ENCODE data around the gene MAP3K12. TPM values are rescaled to one million over a fixed set of nuclear protein-coding genes. Genes with fewer than 3 reads are reported as not detected.
A peak's percentile ranks its signal among the peaks of the same experiment; 100 is the strongest.
"Not testable (repeated sequence)": the region's sequence is repeated elsewhere in the genome, so short reads cannot be mapped to it uniquely, and the experiment has no call there.

MAP3K12 gene
- total RNA-seq, 1 donor from 2014 or later: 32.9 TPM

DNA sequence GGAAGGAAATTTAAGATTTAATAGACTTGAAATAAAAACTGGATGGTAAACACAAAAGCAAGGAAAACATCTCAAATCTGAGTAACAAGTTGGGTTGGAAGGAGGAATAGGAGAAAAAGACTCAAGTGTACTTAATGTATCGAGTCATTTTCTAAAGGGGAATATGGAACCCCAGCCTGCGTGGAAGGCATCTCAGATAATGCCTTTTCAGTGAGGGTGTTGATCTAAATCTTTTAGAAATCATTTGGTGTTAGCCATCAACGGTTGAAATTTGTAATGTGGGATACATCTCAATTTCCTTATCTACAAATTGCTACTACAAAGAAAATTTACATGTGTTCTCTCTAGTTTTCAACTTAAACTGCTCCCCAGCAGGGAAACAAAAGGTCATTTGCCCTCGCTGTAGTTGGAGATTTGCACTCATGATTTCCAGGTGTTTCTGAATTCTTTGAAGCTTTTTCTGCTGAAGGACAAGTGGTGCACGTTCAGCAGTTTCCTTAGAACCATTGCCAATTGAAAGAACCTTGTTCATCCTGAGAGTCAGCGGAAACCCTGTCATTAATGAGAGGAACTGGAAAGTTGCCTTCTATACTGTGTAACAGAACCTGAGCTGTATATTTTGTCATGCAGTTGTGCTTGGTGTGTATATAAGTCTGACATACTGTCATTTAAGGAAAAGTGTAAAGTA lies 45.2 kb downstream of the MAP3K12 start:
- DNase-seq (ENCODE audit: low read depth, low spot score): no peak
- no peaks in the 10 kb centered on the region for H3K27me3 Mint-ChIP-seq (ENCODE audit: low read depth)
- H3K36me3 Mint-ChIP-seq (ENCODE audit: low read depth): peaks cover 28% of the 10 kb centered on the region
- H3K27ac Mint-ChIP-seq (ENCODE audit: unreplicated experiment): no peak overlapping the region
- no peaks in the 10 kb centered on the region for H3K9me3 Mint-ChIP-seq
- H3K4me3 Mint-ChIP-seq: peak overlapping the region; percentile 99
- TF ChIP-seq, protein P1, sequence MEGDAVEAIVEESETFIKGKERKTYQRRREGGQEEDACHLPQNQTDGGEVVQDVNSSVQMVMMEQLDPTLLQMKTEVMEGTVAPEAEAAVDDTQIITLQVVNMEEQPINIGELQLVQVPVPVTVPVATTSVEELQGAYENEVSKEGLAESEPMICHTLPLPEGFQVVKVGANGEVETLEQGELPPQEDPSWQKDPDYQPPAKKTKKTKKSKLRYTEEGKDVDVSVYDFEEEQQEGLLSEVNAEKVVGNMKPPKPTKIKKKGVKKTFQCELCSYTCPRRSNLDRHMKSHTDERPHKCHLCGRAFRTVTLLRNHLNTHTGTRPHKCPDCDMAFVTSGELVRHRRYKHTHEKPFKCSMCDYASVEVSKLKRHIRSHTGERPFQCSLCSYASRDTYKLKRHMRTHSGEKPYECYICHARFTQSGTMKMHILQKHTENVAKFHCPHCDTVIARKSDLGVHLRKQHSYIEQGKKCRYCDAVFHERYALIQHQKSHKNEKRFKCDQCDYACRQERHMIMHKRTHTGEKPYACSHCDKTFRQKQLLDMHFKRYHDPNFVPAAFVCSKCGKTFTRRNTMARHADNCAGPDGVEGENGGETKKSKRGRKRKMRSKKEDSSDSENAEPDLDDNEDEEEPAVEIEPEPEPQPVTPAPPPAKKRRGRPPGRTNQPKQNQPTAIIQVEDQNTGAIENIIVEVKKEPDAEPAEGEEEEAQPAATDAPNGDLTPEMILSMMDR (conservative IDR thresholded peaks at IDR 0.05): no peak
- peaks cover 26% of the 10 kb centered on the region for H3K4me1 Mint-ChIP-seq

DNA sequence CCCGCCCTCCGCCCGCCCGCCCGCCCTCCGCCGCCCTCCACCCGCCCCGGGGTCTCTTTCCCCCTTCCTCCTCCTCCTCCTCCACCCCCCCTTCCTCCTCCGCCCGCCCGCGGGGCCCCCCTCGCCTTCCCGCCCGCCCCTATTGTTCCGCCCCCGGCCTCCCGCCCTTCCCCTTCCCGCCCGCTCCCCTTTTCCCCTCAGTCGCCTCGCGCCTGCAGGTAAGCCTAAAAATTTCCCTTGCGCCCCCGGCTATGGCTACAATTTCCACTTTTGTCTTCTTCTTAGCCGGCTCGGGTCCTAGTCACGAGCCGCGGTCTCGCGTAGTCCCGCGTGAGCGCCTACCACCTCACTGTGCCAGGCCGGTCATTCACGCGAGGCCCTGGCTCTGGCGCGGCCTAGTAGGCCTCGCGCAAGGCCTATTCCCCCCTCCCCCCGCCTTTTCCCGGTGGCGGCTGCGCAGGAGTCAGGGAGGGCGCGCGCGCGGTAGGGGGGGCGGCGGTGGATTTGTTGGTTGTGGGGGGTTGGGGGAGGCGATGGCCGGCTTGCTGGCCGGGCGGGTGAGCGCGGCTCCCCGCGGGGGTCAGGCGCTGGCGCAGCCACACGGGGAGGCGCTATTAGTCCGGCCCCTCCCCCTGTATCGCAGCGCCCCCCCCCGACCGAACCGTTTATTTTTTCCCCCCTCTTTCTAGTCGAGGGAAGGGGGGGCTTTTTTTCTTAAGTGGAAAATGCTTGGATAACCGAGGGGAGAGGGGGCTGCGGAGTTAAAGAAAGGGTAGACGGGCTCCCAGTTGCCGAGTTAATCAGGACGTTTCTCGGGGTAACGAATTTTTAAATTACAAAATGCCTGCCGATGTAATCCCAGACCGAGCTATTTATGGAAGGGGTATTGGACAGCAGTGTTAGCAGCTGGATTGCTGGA lies 46.8 kb downstream of the MAP3K12 start:
- H3K36me3 Mint-ChIP-seq (ENCODE audit: low read depth): peaks cover 22% of the 10 kb centered on the region
- H3K27me3 Mint-ChIP-seq (ENCODE audit: low read depth): no peaks in the 10 kb centered on the region
- H3K4me1 Mint-ChIP-seq: peaks cover 24% of the 10 kb centered on the region
- TF ChIP-seq, protein P1 (conservative IDR thresholded peaks at IDR 0.05): no peak
- peak; percentile 80 for DNase-seq (ENCODE audit: low read depth, low spot score)
- peak overlapping the region; percentile 100 for H3K27ac Mint-ChIP-seq (ENCODE audit: unreplicated experiment)
- peak overlapping the region; percentile 99 for H3K4me3 Mint-ChIP-seq
- H3K9me3 Mint-ChIP-seq: no peaks in the 10 kb centered on the region

DNA sequence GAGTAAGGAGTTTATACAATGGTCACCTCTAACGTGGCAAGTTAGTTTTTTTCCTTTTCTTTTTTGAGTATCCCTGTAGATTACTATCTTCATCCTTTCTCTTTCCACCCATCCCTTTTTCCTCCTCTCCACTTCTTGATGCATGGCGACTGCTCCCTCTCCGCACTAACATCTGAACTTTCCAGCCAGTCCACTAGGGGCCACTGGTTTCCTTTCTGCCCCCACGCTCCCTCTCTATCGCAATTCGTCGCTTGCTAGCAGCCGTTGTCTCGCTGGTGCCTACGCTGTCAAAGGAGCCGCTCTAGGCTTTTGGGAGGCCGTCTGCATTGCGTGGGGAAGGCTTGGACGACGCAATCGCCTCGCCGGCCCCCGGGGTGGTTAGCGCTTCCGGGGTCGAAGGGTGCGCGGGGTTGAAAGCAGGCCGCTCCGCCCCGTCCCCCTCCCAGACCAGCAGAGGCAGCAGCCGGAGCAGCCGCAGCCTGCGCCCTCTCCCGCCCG lies 47.5 kb downstream of the MAP3K12 start, which contains the start of gene PCBP2:
Gene PCBP2, plus strand, starts transcription at position 442 of the 498 bp plus-strand sequence. CDS start 2,699 bp downstream, outside the sequence.
- H3K4me3 Mint-ChIP-seq: peak within 1 kb of the TSS; percentile 99
- H3K9me3 Mint-ChIP-seq: no peaks in the 10 kb centered on the region
- TF ChIP-seq, protein P1 (conservative IDR thresholded peaks at IDR 0.05): peak; percentile 86
- peaks cover 24% of the 10 kb centered on the region for H3K4me1 Mint-ChIP-seq
- DNase-seq (ENCODE audit: low read depth, low spot score): peak; percentile 96
- peaks cover 21% of the 10 kb centered on the region for H3K36me3 Mint-ChIP-seq (ENCODE audit: low read depth)
- H3K27me3 Mint-ChIP-seq (ENCODE audit: low read depth): no peaks in the 10 kb centered on the region
- H3K27ac Mint-ChIP-seq (ENCODE audit: unreplicated experiment): peak within 1 kb of the TSS; percentile 100

DNA sequence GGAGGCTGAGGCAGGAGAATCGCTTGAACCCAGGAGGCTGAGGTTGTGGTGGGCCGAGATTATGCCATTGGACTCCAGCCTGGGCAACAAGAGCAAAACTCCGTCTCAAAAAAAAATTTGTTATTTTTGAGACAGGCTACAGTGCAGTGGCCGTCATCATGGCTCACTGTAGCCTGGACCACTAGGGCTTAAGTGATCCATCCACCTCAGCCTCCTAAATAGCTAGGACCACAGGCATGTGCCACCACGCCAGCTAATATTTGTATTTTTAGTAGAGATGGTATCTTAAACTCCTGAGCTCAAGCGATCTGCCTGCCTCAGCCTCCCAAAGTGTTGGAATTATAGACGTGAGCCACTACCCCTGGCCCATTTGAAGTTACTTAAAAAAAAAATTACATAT lies 48.3 kb downstream of the MAP3K12 start:
- H3K27me3 Mint-ChIP-seq (ENCODE audit: low read depth): no peaks in the 10 kb centered on the region
- TF ChIP-seq, protein P1 (conservative IDR thresholded peaks at IDR 0.05): no peak
- H3K27ac Mint-ChIP-seq (ENCODE audit: unreplicated experiment): no peak overlapping the region
- H3K36me3 Mint-ChIP-seq (ENCODE audit: low read depth): peaks cover 17% of the 10 kb centered on the region
- H3K4me3 Mint-ChIP-seq: peak overlapping the region; percentile 3
- no peaks in the 10 kb centered on the region for H3K9me3 Mint-ChIP-seq
- peaks cover 24% of the 10 kb centered on the region for H3K4me1 Mint-ChIP-seq
- no peak for DNase-seq (ENCODE audit: low read depth, low spot score)

DNA sequence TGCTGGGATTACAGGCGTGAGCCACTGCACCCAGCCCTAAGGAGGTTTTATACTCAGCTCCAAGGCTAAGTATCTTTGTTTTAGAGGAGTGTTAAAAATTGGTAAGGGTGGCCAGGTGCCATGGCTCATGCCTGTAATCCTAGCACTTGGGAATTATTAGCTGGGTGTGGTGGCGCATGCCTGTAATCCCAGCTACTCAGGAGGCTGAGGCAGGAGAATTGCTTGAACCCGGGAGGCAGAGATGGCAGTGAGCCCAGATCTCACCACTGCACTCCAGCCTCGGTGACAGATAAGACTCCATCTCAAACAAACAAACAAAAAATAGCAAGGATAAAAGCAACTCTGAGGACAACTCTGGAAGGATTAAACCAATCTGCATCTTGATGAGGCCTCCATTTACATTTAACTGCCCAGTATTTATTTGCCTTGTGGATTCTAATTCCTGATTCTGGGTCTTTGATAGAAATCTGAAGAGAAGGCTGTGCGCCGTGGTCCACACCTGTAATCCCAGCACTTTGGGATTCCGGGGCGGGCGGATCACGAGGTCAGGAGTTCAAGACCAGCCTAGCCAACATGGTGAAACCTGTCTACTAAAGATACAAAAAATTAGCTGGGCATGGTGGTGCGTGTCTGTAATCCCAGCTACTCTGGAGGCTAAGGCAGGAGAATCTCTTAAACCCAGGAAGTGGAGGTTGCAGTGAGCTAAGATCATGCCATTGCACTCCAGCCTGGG lies 54.5 kb downstream of the MAP3K12 start:
- not testable (repeated sequence) for H3K9me3 Mint-ChIP-seq; DNase-seq (ENCODE audit: low read depth, low spot score); H3K4me3 Mint-ChIP-seq; H3K36me3 Mint-ChIP-seq (ENCODE audit: low read depth); H3K27ac Mint-ChIP-seq (ENCODE audit: unreplicated experiment); H3K27me3 Mint-ChIP-seq (ENCODE audit: low read depth)
- peaks cover 25% of the 10 kb centered on the region for H3K4me1 Mint-ChIP-seq
